ENCODE results near the gene TOR1A. TPM values are rescaled to one million over a fixed set of nuclear protein-coding genes. Genes with fewer than 3 reads are reported as not detected.
A peak's percentile ranks its signal among the peaks of the same experiment; 100 is the strongest.

Gene TOR1A
- total RNA-seq, 1 donor from 2014 or later, result 19.2 TPM

- FAIRE-seq (no peak), DNase-seq (ENCODE audit: low read depth) (no peak)
- H3K27me3 ChIP-seq (ENCODE audit: control insufficient read depth, insufficient read depth, low read length), result no peaks in the 10 kb centered on the region
- no peak for TF ChIP-seq CTCF (IDR thresholded peaks at IDR 0.05; ENCODE audit: insufficient read depth, low read length, severe bottlenecking)
- peaks cover 5% of the 10 kb centered on the region for H3K36me3 ChIP-seq (ENCODE audit: control insufficient read depth, insufficient read depth, low read length)
- H3K4me3 ChIP-seq (ENCODE audit: low read depth, low read length), result no peak overlapping the region
These were observed 43.4 kb upstream of the TOR1A start for GRCh38 chr9:129867136-129868022.

DNA sequence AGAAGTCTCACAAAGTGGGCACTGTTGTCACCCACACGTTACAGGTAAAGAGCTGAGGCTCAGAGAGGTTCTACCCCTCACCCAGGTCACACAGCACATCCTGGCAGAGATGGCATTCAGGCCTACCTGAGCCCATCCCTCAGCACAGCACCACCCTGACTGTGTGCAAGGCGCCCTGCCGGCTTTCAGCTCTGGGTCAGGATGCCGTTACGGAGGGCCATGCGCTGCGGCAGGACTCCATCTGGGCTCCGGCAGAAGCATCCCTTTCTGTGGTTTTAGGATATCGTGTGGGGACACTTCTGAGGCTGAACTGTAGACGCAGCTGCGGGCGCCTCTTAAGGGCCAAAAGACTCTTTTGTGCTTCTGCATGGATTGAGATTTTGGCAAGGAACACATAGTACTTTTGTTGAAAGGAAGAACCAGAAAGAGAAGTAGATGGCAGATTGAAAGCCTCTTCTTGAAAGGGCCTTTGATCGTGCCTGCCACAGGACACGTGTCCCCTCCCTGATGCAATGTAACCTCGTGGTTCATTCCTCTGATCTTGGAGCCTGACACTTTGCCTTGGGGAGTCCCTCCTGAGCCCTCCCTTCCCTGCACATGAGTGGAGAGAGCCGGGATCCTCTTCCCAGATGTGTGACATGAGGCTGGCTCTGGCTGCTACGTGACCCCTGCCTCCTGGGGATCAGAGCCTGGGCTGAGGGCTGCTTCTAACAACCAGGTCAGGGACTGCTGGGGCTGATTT, 42.6 kb upstream of the TOR1A start:
- no peak for DNase-seq (ENCODE audit: low read depth)
- H3K4me3 ChIP-seq (ENCODE audit: low read depth, low read length), result no peak overlapping the region
- no peaks in the 10 kb centered on the region for H3K27me3 ChIP-seq (ENCODE audit: control insufficient read depth, insufficient read depth, low read length)
- TF ChIP-seq CTCF (IDR thresholded peaks at IDR 0.05; ENCODE audit: insufficient read depth, low read length, severe bottlenecking), result no peak
- no peak for FAIRE-seq
- H3K36me3 ChIP-seq (ENCODE audit: control insufficient read depth, insufficient read depth, low read length), result peaks cover 5% of the 10 kb centered on the region

GRCh38 chr9:129865668-129866320, 41.9 kb upstream of the TOR1A start:
- DNase-seq (ENCODE audit: low read depth), result no peak
- Histone ChIP-seq H3K27me3 (ENCODE audit: control insufficient read depth, insufficient read depth, low read length) (no peaks in the 10 kb centered on the region), H3K4me3 (ENCODE audit: low read depth, low read length) (no peak overlapping the region), H3K36me3 (ENCODE audit: control insufficient read depth, insufficient read depth, low read length) (peaks cover 9% of the 10 kb centered on the region)
- no peak for FAIRE-seq
- no peak for TF ChIP-seq CTCF (IDR thresholded peaks at IDR 0.05; ENCODE audit: insufficient read depth, low read length, severe bottlenecking)

DNA sequence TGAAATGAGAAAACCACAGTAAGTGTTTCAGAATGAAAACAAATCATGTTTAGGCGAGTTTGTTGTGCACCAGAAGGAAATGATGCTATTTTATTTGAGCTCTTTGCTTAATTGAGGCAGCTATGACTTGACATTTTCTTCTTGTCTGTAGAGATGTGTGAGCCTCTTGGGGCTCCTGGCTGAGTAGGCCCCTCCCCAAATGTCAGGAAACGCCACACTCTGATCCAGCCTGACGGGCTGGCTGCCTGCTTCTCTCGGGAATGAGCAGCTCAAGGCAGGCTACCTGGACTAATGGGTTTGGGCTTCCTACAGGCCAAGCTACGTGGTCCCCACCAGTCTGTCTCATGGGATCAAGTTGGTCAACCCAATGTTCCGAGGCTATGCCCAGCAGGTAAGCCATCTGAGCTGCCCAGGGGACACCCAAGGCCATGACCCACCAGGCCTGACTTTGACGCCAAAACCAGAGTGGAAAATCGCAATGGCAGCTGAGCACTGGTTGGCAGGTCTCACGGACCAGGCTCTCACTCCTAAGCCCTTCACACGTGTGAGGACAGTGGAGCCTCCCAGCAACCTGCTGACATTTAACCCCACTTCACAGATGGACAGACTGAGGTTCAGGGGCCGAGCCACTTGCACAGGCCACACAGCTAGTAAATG, 41.2 kb upstream of the TOR1A start:
- no peak for DNase-seq (ENCODE audit: low read depth)
- Histone ChIP-seq H3K27me3 (ENCODE audit: control insufficient read depth, insufficient read depth, low read length) (no peaks in the 10 kb centered on the region), H3K36me3 (ENCODE audit: control insufficient read depth, insufficient read depth, low read length) (peaks cover 9% of the 10 kb centered on the region), H3K4me3 (ENCODE audit: low read depth, low read length) (no peak overlapping the region)
- no peak for TF ChIP-seq CTCF (IDR thresholded peaks at IDR 0.05; ENCODE audit: insufficient read depth, low read length, severe bottlenecking)
- FAIRE-seq, result no peak

DNA sequence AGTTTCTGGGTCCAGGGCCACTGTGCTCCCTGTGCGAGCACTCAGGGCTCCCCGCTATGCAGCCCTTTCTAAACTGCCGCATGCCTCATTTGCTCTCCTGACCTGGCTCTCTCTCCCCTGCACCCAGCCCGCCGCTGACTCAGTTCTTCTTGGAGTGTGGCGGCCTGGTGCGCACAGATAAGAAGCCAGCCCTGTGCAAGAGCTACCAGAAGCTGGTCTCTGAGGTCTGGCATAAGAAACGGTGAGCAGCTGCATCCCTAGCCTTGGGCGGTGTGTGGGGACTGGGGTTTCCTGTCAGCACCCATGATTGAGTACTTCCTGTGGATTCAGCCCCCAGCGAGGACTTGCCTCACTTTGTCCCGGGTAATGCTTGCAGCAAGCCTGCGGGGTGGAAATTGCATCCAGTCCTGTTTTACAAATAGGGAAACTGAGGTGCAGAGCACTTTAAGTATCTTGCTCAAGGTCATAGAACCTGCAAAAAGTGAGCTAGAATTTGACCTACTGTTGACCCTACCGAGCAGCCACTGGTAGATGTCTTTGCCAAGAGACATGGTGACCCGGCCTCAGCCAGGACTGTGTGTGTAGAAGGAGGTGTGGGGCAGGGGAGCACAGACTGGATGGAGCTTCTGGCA, 39.2 kb upstream of the TOR1A start:
- no peak for FAIRE-seq
- peaks cover 10% of the 10 kb centered on the region for H3K36me3 ChIP-seq (ENCODE audit: control insufficient read depth, insufficient read depth, low read length)
- peak; percentile 53 for DNase-seq (ENCODE audit: low read depth)

More for the DNA sequence above, 39.2 kb upstream of the TOR1A start:
- no peak for TF ChIP-seq CTCF (IDR thresholded peaks at IDR 0.05; ENCODE audit: insufficient read depth, low read length, severe bottlenecking)
- no peak overlapping the region for H3K4me3 ChIP-seq (ENCODE audit: low read depth, low read length)
- H3K27me3 ChIP-seq (ENCODE audit: control insufficient read depth, insufficient read depth, low read length), result no peaks in the 10 kb centered on the region
